Measurements from ENCODE around the gene WSB1.

Gene WSB1

GRCh38 chr17:27306276-27306835 lies 12.4 kb downstream of the WSB1 start:
- H3K4me1 Mint-ChIP-seq, result peaks cover 23% of the 10 kb centered on the region
- no peaks in the 10 kb centered on the region for H3K27me3 Mint-ChIP-seq
- peaks cover 60% of the 10 kb centered on the region for H3K36me3 Mint-ChIP-seq (ENCODE audit: insufficient read depth)
- no peak for ATAC-seq (replicated peaks; ENCODE audit: extremely low read depth, poor library complexity, severe bottlenecking)
- no peak overlapping the region for H3K27ac Mint-ChIP-seq (ENCODE audit: low read depth)
- H3K9me3 Mint-ChIP-seq, result no peaks in the 10 kb centered on the region
- no peak for DNase-seq (ENCODE audit: low spot score in 2 of 2)
- no peak overlapping the region for H3K4me3 Mint-ChIP-seq

DNA sequence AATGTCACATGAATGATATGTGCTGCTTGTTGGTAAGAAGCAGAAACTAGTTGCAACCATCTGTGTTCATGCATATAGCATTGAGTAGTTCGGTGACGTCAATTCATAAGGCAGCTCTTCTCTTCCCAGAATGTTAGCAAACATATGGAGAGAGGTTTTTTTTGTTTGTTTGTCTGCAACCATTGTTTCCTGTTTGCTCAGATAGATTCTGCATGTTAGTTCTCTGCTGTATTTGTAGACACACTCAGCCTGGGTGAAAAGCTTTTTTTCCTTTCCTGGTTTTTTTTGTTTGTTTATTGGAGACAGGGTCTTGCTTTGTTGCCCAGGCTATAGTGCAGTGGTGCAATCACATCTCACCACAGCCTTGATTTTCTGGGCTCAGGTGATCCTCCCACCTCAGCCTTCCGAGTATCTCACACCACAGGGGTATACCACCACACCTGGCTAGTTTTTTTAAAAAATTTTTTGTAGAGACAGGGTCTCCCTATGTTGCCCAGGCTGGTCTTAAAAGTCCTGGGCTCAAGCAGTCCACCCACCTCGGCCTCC lies 16.7 kb downstream of the WSB1 start:
- no peak overlapping the region for H3K4me3 Mint-ChIP-seq

GRCh38 chr17:27313301-27313700 lies 19.4 kb downstream of the WSB1 start:
- Mint-ChIP-seq H3K27me3 (no peaks in the 10 kb centered on the region), H3K27ac (ENCODE audit: low read depth) (no peak overlapping the region), H3K4me3 (no peak overlapping the region), H3K4me1 (no peaks in the 10 kb centered on the region), H3K36me3 (ENCODE audit: insufficient read depth) (peaks cover 68% of the 10 kb centered on the region), H3K9me3 (no peaks in the 10 kb centered on the region)
- no peak for ATAC-seq (replicated peaks; ENCODE audit: extremely low read depth, poor library complexity, severe bottlenecking)
- DNase-seq (ENCODE audit: low spot score in 2 of 2), result no peak

More for the DNA sequence above, 16.7 kb downstream of the WSB1 start:
- Mint-ChIP-seq H3K9me3 (no peaks in the 10 kb centered on the region), H3K27me3 (no peaks in the 10 kb centered on the region), H3K36me3 (ENCODE audit: insufficient read depth) (peaks cover 71% of the 10 kb centered on the region), H3K4me1 (peaks cover 5% of the 10 kb centered on the region), H3K27ac (ENCODE audit: low read depth) (no peak overlapping the region)
- no peak for DNase-seq (ENCODE audit: low spot score in 2 of 2)
- no peak for ATAC-seq (replicated peaks; ENCODE audit: extremely low read depth, poor library complexity, severe bottlenecking)

DNA sequence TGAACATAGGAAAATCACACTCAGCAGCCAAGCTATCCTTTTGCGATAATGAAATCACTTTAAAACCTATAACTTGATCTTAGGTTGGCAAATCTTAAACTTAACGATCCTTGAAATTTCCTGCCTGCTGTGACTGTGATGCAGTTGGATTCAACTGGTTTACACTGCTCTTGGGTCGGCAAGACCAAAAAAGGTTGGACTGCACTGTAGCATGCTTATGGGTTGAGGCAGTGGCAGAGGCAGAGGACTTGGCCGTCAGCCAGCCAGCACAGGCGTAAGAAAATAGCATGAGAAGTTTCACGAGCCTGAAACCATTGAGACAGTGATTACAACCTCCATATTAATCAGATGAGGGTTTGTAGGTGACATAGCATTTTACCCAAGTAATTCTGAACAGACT lies 21.4 kb downstream of the WSB1 start:
- DNase-seq (ENCODE audit: low spot score in 2 of 2), result no peak
- no peaks in the 10 kb centered on the region for H3K9me3 Mint-ChIP-seq
- H3K4me3 Mint-ChIP-seq, result no peak overlapping the region
- no peak overlapping the region for H3K27ac Mint-ChIP-seq (ENCODE audit: low read depth)
- peaks cover 8% of the 10 kb centered on the region for H3K4me1 Mint-ChIP-seq
- ATAC-seq (replicated peaks; ENCODE audit: extremely low read depth, poor library complexity, severe bottlenecking), result no peak
- H3K27me3 Mint-ChIP-seq, result no peaks in the 10 kb centered on the region
- H3K36me3 Mint-ChIP-seq (ENCODE audit: insufficient read depth), result peaks cover 54% of the 10 kb centered on the region

- H3K4me1 Mint-ChIP-seq, result peaks cover 11% of the 10 kb centered on the region
- H3K9me3 Mint-ChIP-seq, result no peaks in the 10 kb centered on the region
- H3K27me3 Mint-ChIP-seq, result no peaks in the 10 kb centered on the region
- no peak overlapping the region for H3K4me3 Mint-ChIP-seq
- no peak overlapping the region for H3K27ac Mint-ChIP-seq (ENCODE audit: low read depth)
- ATAC-seq (replicated peaks; ENCODE audit: extremely low read depth, poor library complexity, severe bottlenecking) (no peak), DNase-seq (ENCODE audit: low spot score in 2 of 2) (no peak)
- H3K36me3 Mint-ChIP-seq (ENCODE audit: insufficient read depth), result peaks cover 48% of the 10 kb centered on the region
Observed at GRCh38 chr17:27315796-27316465, 22.0 kb downstream of the WSB1 start.

- H3K4me1 Mint-ChIP-seq, result peaks cover 11% of the 10 kb centered on the region
- H3K27ac Mint-ChIP-seq (ENCODE audit: low read depth), result no peak overlapping the region
- no peaks in the 10 kb centered on the region for H3K27me3 Mint-ChIP-seq
- H3K9me3 Mint-ChIP-seq, result no peaks in the 10 kb centered on the region
- H3K36me3 Mint-ChIP-seq (ENCODE audit: insufficient read depth), result peaks cover 33% of the 10 kb centered on the region
- DNase-seq (ENCODE audit: low spot score in 2 of 2), result no peak
- H3K4me3 Mint-ChIP-seq, result no peak overlapping the region
- no peak for ATAC-seq (replicated peaks; ENCODE audit: extremely low read depth, poor library complexity, severe bottlenecking)
Observed at GRCh38 chr17:27318228-27318627, 24.3 kb downstream of the WSB1 start.

DNA sequence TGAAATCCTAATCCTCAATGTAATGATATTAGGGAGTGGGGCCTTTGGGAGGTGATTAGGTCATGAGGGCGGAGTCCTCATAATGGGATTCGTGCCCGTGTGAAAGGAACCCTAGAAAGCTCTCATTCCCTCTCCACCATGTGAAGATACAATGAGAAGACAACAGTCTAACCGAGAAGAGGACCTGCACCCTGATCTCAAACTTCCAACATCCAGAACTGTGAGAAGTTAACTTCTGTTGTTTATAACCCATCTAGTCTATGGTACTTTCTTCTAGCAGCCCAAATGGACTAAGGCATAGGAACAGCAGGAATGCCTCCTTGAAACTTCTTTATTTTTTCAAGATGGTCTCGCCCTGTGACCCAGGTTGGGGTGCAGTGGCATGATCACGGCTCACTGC lies 24.7 kb downstream of the WSB1 start:
- no peaks in the 10 kb centered on the region for H3K9me3 Mint-ChIP-seq
- DNase-seq (ENCODE audit: low spot score in 2 of 2), result no peak
- H3K27ac Mint-ChIP-seq (ENCODE audit: low read depth), result peak overlapping the region; percentile 25
- H3K4me1 Mint-ChIP-seq, result peaks cover 11% of the 10 kb centered on the region
- no peak overlapping the region for H3K4me3 Mint-ChIP-seq
- no peak for ATAC-seq (replicated peaks; ENCODE audit: extremely low read depth, poor library complexity, severe bottlenecking)
- H3K27me3 Mint-ChIP-seq, result no peaks in the 10 kb centered on the region
- H3K36me3 Mint-ChIP-seq (ENCODE audit: insufficient read depth), result peaks cover 30% of the 10 kb centered on the region

GRCh38 chr17:27319541-27320221 lies 25.8 kb downstream of the WSB1 start:
- peak in 1 of 2 donors; percentile 4 for DNase-seq (ENCODE audit: low spot score in 2 of 2)
- H3K27me3 Mint-ChIP-seq, result no peaks in the 10 kb centered on the region
- ATAC-seq (replicated peaks; ENCODE audit: extremely low read depth, poor library complexity, severe bottlenecking), result no peak
- no peak overlapping the region for H3K4me3 Mint-ChIP-seq
- peaks cover 23% of the 10 kb centered on the region for H3K36me3 Mint-ChIP-seq (ENCODE audit: insufficient read depth)
- peaks cover 11% of the 10 kb centered on the region for H3K4me1 Mint-ChIP-seq
- no peaks in the 10 kb centered on the region for H3K9me3 Mint-ChIP-seq
- peak overlapping the region; percentile 25 for H3K27ac Mint-ChIP-seq (ENCODE audit: low read depth)

DNA sequence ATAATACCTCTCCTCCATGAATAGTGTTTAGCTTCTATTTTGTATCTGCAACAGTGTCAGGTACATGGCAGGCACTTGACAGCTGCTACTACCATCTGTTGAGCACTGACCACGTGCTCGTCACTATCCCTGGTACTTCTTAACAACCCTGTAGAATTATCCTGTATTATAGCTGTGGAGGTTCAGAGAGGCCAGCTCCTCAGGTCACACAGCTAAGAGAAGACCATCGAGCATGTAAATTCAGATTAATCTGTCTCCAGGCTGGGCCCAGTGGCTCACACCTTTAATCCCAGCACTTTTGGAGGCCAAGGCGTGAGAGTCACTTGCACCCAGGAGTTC lies 26.3 kb downstream of the WSB1 start:
- DNase-seq (ENCODE audit: low spot score in 2 of 2), result peak in 1 of 2 donors; percentile 6
- no peaks in the 10 kb centered on the region for H3K27me3 Mint-ChIP-seq
- H3K27ac Mint-ChIP-seq (ENCODE audit: low read depth), result no peak overlapping the region
- H3K4me3 Mint-ChIP-seq, result no peak overlapping the region
- no peak for ATAC-seq (replicated peaks; ENCODE audit: extremely low read depth, poor library complexity, severe bottlenecking)
- peaks cover 11% of the 10 kb centered on the region for H3K4me1 Mint-ChIP-seq
- peaks cover 18% of the 10 kb centered on the region for H3K36me3 Mint-ChIP-seq (ENCODE audit: insufficient read depth)
- H3K9me3 Mint-ChIP-seq, result no peaks in the 10 kb centered on the region

DNA sequence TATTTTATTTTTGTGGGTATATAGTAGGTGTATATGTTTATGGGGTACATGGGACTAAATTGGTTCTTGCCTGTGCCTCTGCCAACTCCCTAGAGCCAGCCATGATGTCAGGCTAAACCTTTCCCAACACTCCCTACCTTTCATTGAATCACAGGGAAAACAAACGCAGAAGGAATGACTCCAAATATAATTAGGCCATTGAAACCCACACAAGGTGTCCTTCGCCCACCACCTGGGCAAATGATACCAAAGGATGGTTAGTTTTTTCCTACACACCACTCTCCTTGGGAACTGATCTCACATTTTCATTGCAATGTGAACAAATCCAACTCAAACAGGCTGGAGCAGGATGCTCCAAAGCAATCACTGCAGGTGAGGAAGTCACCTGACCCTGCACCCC lies 27.5 kb downstream of the WSB1 start:
- Mint-ChIP-seq H3K27ac (ENCODE audit: low read depth) (no peak overlapping the region), H3K9me3 (no peaks in the 10 kb centered on the region), H3K27me3 (no peaks in the 10 kb centered on the region), H3K4me3 (no peak overlapping the region), H3K4me1 (peaks cover 11% of the 10 kb centered on the region), H3K36me3 (ENCODE audit: insufficient read depth) (peaks cover 9% of the 10 kb centered on the region)
- ATAC-seq (replicated peaks; ENCODE audit: extremely low read depth, poor library complexity, severe bottlenecking) (no peak), DNase-seq (ENCODE audit: low spot score in 2 of 2) (no peak)

DNA sequence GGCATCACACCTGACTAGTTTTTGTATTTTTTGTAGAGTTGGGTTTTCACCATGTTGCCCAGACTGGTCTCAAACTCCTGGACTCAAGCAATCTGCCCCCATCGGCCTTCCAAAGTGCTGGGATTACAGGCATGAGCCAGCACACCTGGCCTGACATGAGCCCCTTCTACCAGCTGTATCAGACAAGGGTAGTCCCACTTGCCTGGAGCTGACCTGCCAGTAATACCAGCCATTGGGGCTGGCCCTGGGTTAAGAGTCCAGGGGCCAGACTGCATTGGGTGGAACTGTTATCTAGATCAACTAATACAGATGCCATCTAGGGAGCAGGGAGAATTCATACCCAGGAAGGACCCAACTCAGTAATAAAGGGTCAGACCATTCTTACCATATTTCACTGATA lies 28.1 kb downstream of the WSB1 start:
- Mint-ChIP-seq H3K9me3 (no peaks in the 10 kb centered on the region), H3K36me3 (ENCODE audit: insufficient read depth) (peaks cover 4% of the 10 kb centered on the region), H3K27me3 (no peaks in the 10 kb centered on the region), H3K4me3 (no peak overlapping the region), H3K27ac (ENCODE audit: low read depth) (no peak overlapping the region), H3K4me1 (peaks cover 11% of the 10 kb centered on the region)
- DNase-seq (ENCODE audit: low spot score in 2 of 2) (no peak), ATAC-seq (replicated peaks; ENCODE audit: extremely low read depth, poor library complexity, severe bottlenecking) (no peak)

GRCh38 chr17:27322690-27323508 lies 29.0 kb downstream of the WSB1 start:
- H3K27me3 Mint-ChIP-seq, result no peaks in the 10 kb centered on the region
- ATAC-seq (replicated peaks; ENCODE audit: extremely low read depth, poor library complexity, severe bottlenecking), result no peak

More at GRCh38 chr17:27322690-27323508, 29.0 kb downstream of the WSB1 start:
- Mint-ChIP-seq H3K36me3 (ENCODE audit: insufficient read depth) (peaks cover 4% of the 10 kb centered on the region), H3K4me3 (no peak overlapping the region), H3K27ac (ENCODE audit: low read depth) (no peak overlapping the region), H3K4me1 (peaks cover 11% of the 10 kb centered on the region), H3K9me3 (no peaks in the 10 kb centered on the region)
- no peak for DNase-seq (ENCODE audit: low spot score in 2 of 2)
